ENCODE results near the gene IFNW1. TPM values are rescaled to one million over a fixed set of nuclear protein-coding genes. Genes with fewer than 3 reads are reported as not detected.

IFNW1 gene
- total RNA-seq, 1 donor from 2014 or later, result not detected

- no peak for TF ChIP-seq CTCF (IDR thresholded peaks at IDR 0.05; ENCODE audit: borderline replicate concordance)
- intact Hi-C loops (cut with micrococcal nuclease), result no loop called here
These were observed 43.8 kb downstream of the IFNW1 start for GRCh38 chr9:21097817-21098216.

GRCh38 chr9:21096901-21097255, 44.8 kb downstream of the IFNW1 start:
- TF ChIP-seq CTCF (IDR thresholded peaks at IDR 0.05; ENCODE audit: borderline replicate concordance), result no peak
- no peaks in the 10 kb centered on the region for H3K36me3 ChIP-seq
- no peaks in the 10 kb centered on the region for H3K9me3 ChIP-seq (replicated peaks)
- intact Hi-C loops (cut with micrococcal nuclease), result no loop called here
- H3K27ac ChIP-seq (replicated peaks), result peak overlapping the region; percentile 74
- peak overlapping the region; percentile 56 for H3K4me3 ChIP-seq
- no peaks in the 10 kb centered on the region for H3K27me3 ChIP-seq (ENCODE audit: low read depth)
- H3K4me1 ChIP-seq, result peaks cover 18% of the 10 kb centered on the region
- no peak for DNase-seq

More at GRCh38 chr9:21097817-21098216, 43.8 kb downstream of the IFNW1 start:
- no peak for DNase-seq
- Histone ChIP-seq H3K9me3 (replicated peaks) (no peaks in the 10 kb centered on the region), H3K36me3 (no peaks in the 10 kb centered on the region), H3K27ac (replicated peaks) (no peak overlapping the region), H3K4me3 (no peak overlapping the region), H3K27me3 (ENCODE audit: low read depth) (no peaks in the 10 kb centered on the region), H3K4me1 (peaks cover 18% of the 10 kb centered on the region)

- peaks cover 18% of the 10 kb centered on the region for H3K4me1 ChIP-seq
- intact Hi-C loops (cut with micrococcal nuclease), result no loop called here
- H3K4me3 ChIP-seq, result peak overlapping the region; percentile 56
- no peak for TF ChIP-seq CTCF (IDR thresholded peaks at IDR 0.05; ENCODE audit: borderline replicate concordance)
- H3K36me3 ChIP-seq, result no peaks in the 10 kb centered on the region
- no peaks in the 10 kb centered on the region for H3K9me3 ChIP-seq (replicated peaks)
- H3K27ac ChIP-seq (replicated peaks), result peak overlapping the region; percentile 74
- DNase-seq, result no peak
- H3K27me3 ChIP-seq (ENCODE audit: low read depth), result no peaks in the 10 kb centered on the region
These were observed 45.3 kb downstream of the IFNW1 start for GRCh38 chr9:21096172-21096900.

- no peak overlapping the region for H3K4me3 ChIP-seq
- H3K27me3 ChIP-seq (ENCODE audit: low read depth), result no peaks in the 10 kb centered on the region
- peaks cover 18% of the 10 kb centered on the region for H3K4me1 ChIP-seq
- peak overlapping the region; percentile 74 for H3K27ac ChIP-seq (replicated peaks)
- no peak for TF ChIP-seq CTCF (IDR thresholded peaks at IDR 0.05; ENCODE audit: borderline replicate concordance)
- intact Hi-C loops (cut with micrococcal nuclease), result no loop called here
- H3K9me3 ChIP-seq (replicated peaks), result no peaks in the 10 kb centered on the region
- no peak for DNase-seq
- H3K36me3 ChIP-seq, result no peaks in the 10 kb centered on the region
These were observed 46.1 kb downstream of the IFNW1 start for GRCh38 chr9:21095561-21095960.

Other genes starting within 250 kb of the IFNW1 start
- 0.71 TPM for gene HACD4, start 110.2 kb downstream of the IFNW1 start, total RNA-seq
- gene IFNB1, start 63.9 kb downstream of the IFNW1 start, total RNA-seq, result not detected
- gene IFNA21, start 24.8 kb upstream of the IFNW1 start, total RNA-seq, result not detected
- not detected for gene IFNA4, start 45.8 kb upstream of the IFNW1 start, total RNA-seq
- gene IFNA7, start 60.4 kb upstream of the IFNW1 start, total RNA-seq, result not detected
- not detected for gene IFNA10, start 65.3 kb upstream of the IFNW1 start, total RNA-seq
- not detected for gene IFNA16, start 75.5 kb upstream of the IFNW1 start, total RNA-seq
- gene IFNA17, start 86.4 kb upstream of the IFNW1 start, total RNA-seq, result not detected
- not detected for gene IFNA14, start 98.2 kb upstream of the IFNW1 start, total RNA-seq
- not detected for gene IFNA5, start 163.5 kb upstream of the IFNW1 start, total RNA-seq
- 12.0 TPM for gene KLHL9, start 193.6 kb upstream of the IFNW1 start, total RNA-seq
- not detected for gene IFNA6, start 209.1 kb upstream of the IFNW1 start, total RNA-seq
- not detected for gene IFNA13, start 226.2 kb upstream of the IFNW1 start, total RNA-seq
- not detected for gene IFNA2, start 243.6 kb upstream of the IFNW1 start, total RNA-seq

Measured in left ventricle myocardium inferior (tissue), 1 donor.